Upper lobe of left lung (tissue), 6 donors: Measurements from ENCODE around the gene MVK. TPM values are rescaled to one million over a fixed set of nuclear protein-coding genes. Genes with fewer than 3 reads are reported as not detected.

Experiments
- ATAC-seq, 2 donors: fragments of 200-7000 bp; cut with Tn5 transposase; one replicate each; pipeline ENCODE4 v1.9.1; 2022; ENCODE audit warnings: mild to moderate bottlenecking in 2 of 2, moderate library complexity in 2 of 2; ENCODE audit not compliant: low FRiP score in 2 of 2
- DNase-seq, 2 donors: peaks; one replicate each; pipeline ENCODE4 v3.0.0-alpha.2; 2019 to 2020
- H3K27ac ChIP-seq, 4 donors: fragments of 200-600 bp; sonication (generic); one replicate each; pipeline ENCODE4 v1.5.1; 2016 to 2019
- H3K27me3 ChIP-seq, 4 donors: fragments of 200-600 bp; sonication (generic); one replicate each; pipeline ENCODE4 v1.5.1; 2017 to 2019
- H3K36me3 ChIP-seq, 4 donors: fragments of 200-600 bp; sonication (generic); one replicate each; pipeline ENCODE4 v1.5.1; 2016 to 2019
- H3K4me1 ChIP-seq, 4 donors: fragments of 200-600 bp; sonication (generic); one replicate each; pipeline ENCODE4 v1.5.1; 2018 to 2019
- H3K4me3 ChIP-seq, 4 donors: fragments of 200-600 bp; sonication (generic); one replicate each; pipeline ENCODE4 v1.5.1; 2017 to 2019; ENCODE audit warnings: mild to moderate bottlenecking in 2 of 4, moderate library complexity in 1 of 4
- H3K9me3 ChIP-seq, 4 donors: fragments of 200-600 bp; sonication (generic); one replicate each; pipeline ENCODE4 v1.5.1; 2018 to 2019
- CTCF ChIP-seq, 6 experiments: fragments of 450-650 bp in 4 of 6; fragments of 200-600 bp in 2 of 6; sonication (generic) in 2 of 6; IDR thresholded peaks; one replicate each; pipeline ENCODE4 v1.5.1; 2016 to 2019; ENCODE audit warnings: antibody characterized with exemption in 6 of 6
- EP300 ChIP-seq, 4 donors: sonication (generic); formaldehyde crosslinking; IDR thresholded peaks; one replicate each; pipeline ENCODE4 v1.5.1; 2017; ENCODE audit warnings: antibody characterized with exemption in 4 of 4, control low read depth in 2 of 4
- POLR2A ChIP-seq, 4 donors: fragments of 450-650 bp; IDR thresholded peaks; one replicate each; pipeline ENCODE4 v1.5.1; 2016 to 2017; ENCODE audit warnings: antibody characterized with exemption in 4 of 4, mild to moderate bottlenecking in 2 of 4
- POLR2AphosphoS5 ChIP-seq, 2 donors: sonication (generic); formaldehyde crosslinking; IDR thresholded peaks; one replicate each; pipeline ENCODE4 v1.5.1; 2017; ENCODE audit warnings: antibody characterized with exemption in 2 of 2
- WGBS, 2 donors: methylation state at CpG; one replicate each; pipeline ENCODE4 v1.1.5; 2017 to 2018; 5-methylcytosine and 5-hydroxymethylcytosine counted together
- total RNA-seq, 6 donors: library from RNA; depleted of rRNA in 4 of 6; stranded (reverse); fragments of >200 nt in 4 of 6; gene quantifications; one replicate each; pipeline versions ENCODE4 v1.1.0 to v1.2.1, GENCODE V29; 2016 to 2021
- donor health status: DM: no; HTN: no; CAD: no; lungs with moderate emphysema.
- donor health status: DM: no; HTN: yes; CAD: no; lungs with severe emphysema.

The MVK gene
- total RNA-seq, 6 donors from 2014 or later = 22.2 to 56.2 (median 41.5) TPM

DNA sequence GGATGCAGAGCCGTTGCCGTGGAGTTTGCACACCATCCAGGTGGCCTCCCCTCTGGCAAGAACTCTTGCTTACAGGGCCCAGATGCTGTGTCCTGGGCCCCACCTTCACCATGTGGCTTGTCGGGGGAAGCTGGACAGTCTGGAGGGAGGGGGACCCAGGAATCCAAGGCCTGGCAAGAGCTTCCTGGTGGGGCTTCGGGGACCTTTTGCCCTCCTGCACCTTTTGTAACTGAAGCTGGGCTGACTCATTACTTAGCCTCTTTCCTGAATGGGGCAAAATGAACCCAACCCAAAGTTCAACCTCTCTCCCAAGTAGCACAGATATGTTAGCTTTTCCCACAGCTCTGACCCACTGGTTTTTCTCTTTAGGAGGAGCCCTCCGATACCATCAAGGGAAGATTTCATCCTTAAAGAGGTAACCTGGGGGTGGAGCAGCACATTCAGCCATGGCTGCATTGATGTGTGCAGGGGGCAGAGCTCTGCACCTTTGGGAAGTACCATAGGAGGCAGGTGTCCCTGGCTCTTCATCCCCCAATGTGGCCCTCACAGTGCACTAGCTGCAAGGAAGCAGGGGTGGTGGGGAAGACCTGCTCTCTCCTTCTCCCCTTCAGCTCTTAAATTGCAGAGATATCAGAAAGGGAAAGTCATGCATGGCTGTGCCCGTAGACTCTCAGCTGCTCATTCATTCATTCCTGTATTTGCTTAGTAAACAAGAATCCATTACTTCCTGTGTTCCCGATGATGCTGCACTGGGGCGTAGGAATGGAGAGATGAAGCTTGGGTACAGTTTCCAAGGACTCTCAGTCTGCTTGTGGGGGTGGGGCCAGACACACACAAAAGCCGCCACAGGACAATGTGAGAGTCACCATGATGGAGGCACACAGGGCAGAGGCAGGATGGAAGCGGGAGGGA lies 13.0 kb downstream of the MVK start:
- WGBS, 2 donors = 85 to 93% methylated on average over 8 to 10 of the region's 10 CpGs
- Histone ChIP-seq H3K4me1 (peaks cover 0 to 12% (median 0%) of the 10 kb centered on the region in 4 donors), H3K9me3 (no peaks in the 10 kb centered on the region), H3K36me3 (peaks cover 8 to 55% (median 34%) of the 10 kb centered on the region in 4 donors), H3K27ac (no peak overlapping the region), H3K27me3 (no peaks in the 10 kb centered on the region), H3K4me3 (no peak overlapping the region)
- no peak for DNase-seq
- TF ChIP-seq POLR2AphosphoS5 (IDR thresholded peaks at IDR 0.05) (no peak), CTCF (IDR thresholded peaks at IDR 0.05) (no peak), POLR2A (IDR thresholded peaks at IDR 0.05) (no peak), EP300 (IDR thresholded peaks at IDR 0.05) (no peak)
- ATAC-seq = no peak

DNA sequence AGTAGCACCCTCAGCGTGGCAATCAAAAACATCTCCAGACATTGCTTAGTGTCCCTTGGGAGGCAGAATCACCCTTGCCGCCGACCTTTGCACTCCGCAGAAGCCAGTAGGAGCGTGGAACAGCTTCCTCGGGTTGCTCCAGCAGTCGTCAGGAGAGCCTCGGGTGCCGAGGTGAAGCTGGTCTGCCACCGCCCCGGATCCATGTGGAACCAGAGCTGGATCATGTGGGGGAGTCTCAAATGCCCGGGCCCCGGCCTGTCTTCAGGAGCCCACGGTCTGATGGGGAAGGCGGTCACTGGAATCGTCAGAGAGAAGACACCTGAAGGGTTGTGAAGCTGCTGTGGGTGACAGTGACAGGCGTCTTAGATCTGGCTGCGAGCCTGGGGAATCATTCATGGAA lies 14.3 kb downstream of the MVK start:
- no peak for ATAC-seq
- H3K36me3 ChIP-seq = peaks cover 8 to 60% (median 40%) of the 10 kb centered on the region in 4 donors
- H3K4me1 ChIP-seq = peaks cover 0 to 5% (median 0%) of the 10 kb centered on the region in 4 donors
- 89 to 91% methylated on average over 14 to 18 of the region's 18 CpGs for WGBS, 2 donors
- no peaks in the 10 kb centered on the region for H3K9me3 ChIP-seq
- TF ChIP-seq POLR2A (IDR thresholded peaks at IDR 0.05) (no peak), EP300 (IDR thresholded peaks at IDR 0.05) (no peak), CTCF (IDR thresholded peaks at IDR 0.05) (no peak), POLR2AphosphoS5 (IDR thresholded peaks at IDR 0.05) (no peak)
- peak overlapping the region in 2 of 4 donors; percentile 9 to 64 for H3K27ac ChIP-seq
- H3K4me3 ChIP-seq = no peak overlapping the region
- no peaks in the 10 kb centered on the region for H3K27me3 ChIP-seq
- no peak for DNase-seq

DNA sequence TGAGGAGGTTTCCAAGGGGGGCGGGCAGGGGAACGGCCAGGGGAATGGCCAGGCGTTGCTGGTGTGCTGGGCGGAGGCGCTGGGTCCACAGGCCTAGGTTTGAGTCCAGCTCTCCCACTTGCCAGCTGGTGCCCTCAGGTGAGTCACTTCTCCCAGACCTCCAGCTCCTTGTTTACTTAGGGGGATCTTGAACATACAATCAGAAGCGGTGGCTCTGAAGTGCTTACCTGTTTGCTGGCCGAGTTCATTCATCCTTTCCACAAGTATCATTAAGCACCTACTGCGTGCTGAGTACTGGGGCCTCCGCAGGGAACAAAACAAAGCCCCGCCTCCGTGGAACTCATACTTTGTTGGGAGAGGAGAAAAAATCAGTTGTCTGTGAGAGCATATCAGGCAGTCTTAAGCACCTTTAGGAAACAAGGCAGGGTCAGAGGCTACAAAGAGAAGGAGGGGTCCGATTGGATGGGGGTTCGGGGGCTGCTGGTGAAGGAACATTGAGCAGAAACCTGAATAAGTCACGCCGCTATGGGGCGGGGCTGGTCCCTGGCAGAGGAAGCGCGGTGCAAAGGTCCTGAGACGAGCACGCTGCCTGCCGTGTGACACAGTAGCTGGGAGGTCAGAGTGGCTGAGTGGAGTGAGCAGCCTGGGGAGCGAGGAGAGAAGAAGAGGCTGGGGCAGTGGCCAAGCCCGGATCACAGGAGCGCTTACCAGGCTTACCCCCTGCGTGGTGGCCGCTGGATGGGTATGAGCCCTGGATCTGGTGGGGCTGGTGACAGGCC lies 15.1 kb downstream of the MVK start:
- TF ChIP-seq POLR2AphosphoS5 (IDR thresholded peaks at IDR 0.05) = peak in 1 of 2 donors; percentile 10
- peak in 1 of 4 donors; percentile 12 for TF ChIP-seq EP300 (IDR thresholded peaks at IDR 0.05)
- TF ChIP-seq CTCF (IDR thresholded peaks at IDR 0.05) = no peak
- TF ChIP-seq POLR2A (IDR thresholded peaks at IDR 0.05) = no peak
- Histone ChIP-seq H3K27me3 (no peaks in the 10 kb centered on the region), H3K4me3 (no peak overlapping the region), H3K27ac (peak overlapping the region in 2 of 4 donors; percentile 9 to 64), H3K4me1 (peaks cover 0 to 5% (median 0%) of the 10 kb centered on the region in 4 donors), H3K9me3 (no peaks in the 10 kb centered on the region), H3K36me3 (peaks cover 8 to 62% (median 45%) of the 10 kb centered on the region in 4 donors)
- ATAC-seq = peak; percentile 34 to 54
- 78 to 79% methylated on average over 26 of the region's 26 CpGs for WGBS, 2 donors
- peak; percentile 60 to 66 for DNase-seq

- no peak for TF ChIP-seq EP300 (IDR thresholded peaks at IDR 0.05)
- TF ChIP-seq POLR2A (IDR thresholded peaks at IDR 0.05) = no peak
- no peak for TF ChIP-seq POLR2AphosphoS5 (IDR thresholded peaks at IDR 0.05)
- no peak for TF ChIP-seq CTCF (IDR thresholded peaks at IDR 0.05)
- Histone ChIP-seq H3K27me3 (no peaks in the 10 kb centered on the region), H3K9me3 (no peaks in the 10 kb centered on the region), H3K4me3 (no peak overlapping the region), H3K36me3 (peaks cover 5 to 60% (median 43%) of the 10 kb centered on the region in 4 donors), H3K27ac (peak overlapping the region in 2 of 4 donors; percentile 9 to 63), H3K4me1 (peaks cover 0 to 5% (median 0%) of the 10 kb centered on the region in 4 donors)
- no peak for ATAC-seq
- DNase-seq = no peak
- 81 to 82% methylated on average over 7 of the region's 7 CpGs for WGBS, 2 donors
Measured at GRCh38 chr12:109589240-109589590, 15.6 kb downstream of the MVK start.
